Fibroblast of gingiva (primary cell): ENCODE measurements around the gene PLD3.
"Not testable (repeated sequence)": the region's sequence is repeated elsewhere in the genome, so short reads cannot be mapped to it uniquely, and the experiment has no call there.

Source experiments
- DNase-seq: peaks from one replicate; pipeline ENCODE4 v3.0.0-alpha.2; 2011; ENCODE audit warnings: low read depth

Gene PLD3

GRCh38 chr19:40365010-40365409 is 16.5 kb downstream of the PLD3 start:
- no peak for DNase-seq

- DNase-seq, result peak; percentile 52
Observed at GRCh38 chr19:40365613-40366401, 17.3 kb downstream of the PLD3 start.

DNA sequence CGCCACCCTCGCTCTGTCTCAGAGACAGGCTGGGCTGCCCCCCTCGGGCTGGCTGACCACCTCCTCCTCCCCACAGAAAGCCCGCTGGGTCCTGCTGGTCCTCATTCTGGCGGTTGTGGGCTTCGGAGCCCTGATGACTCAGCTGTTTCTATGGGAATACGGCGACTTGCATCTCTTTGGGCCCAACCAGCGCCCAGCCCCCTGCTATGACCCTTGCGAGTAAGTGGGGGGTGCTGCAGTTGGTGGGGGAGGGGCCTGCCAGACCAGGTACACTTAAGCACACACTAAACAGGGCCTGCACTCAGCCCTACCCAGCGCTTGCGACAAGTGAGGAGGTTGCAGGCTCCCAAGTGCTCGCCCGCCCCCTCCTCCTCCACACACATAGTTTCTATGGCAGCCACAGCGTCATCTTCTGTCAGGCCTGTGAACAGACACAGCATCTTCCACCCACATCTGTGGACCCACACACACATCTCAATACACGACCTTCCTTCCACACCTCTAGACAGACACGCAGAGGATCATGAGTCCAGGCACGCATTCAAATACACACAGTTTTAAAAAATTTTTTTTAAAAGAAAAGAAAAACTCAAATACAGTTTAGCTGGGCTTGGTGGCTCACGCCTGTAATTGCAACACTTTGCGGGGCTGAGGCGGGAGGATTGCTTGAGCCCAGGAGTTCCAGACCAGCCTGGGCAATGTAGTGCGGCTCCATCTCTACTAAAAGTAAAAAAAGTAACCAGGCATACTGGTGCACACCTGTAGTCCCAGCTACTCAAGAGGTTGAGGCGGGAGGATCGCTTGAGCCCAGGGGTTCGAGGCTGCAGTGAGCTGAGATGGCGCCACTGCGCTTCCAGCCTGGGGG is 18.4 kb downstream of the PLD3 start:
- DNase-seq, result no peak

DNA sequence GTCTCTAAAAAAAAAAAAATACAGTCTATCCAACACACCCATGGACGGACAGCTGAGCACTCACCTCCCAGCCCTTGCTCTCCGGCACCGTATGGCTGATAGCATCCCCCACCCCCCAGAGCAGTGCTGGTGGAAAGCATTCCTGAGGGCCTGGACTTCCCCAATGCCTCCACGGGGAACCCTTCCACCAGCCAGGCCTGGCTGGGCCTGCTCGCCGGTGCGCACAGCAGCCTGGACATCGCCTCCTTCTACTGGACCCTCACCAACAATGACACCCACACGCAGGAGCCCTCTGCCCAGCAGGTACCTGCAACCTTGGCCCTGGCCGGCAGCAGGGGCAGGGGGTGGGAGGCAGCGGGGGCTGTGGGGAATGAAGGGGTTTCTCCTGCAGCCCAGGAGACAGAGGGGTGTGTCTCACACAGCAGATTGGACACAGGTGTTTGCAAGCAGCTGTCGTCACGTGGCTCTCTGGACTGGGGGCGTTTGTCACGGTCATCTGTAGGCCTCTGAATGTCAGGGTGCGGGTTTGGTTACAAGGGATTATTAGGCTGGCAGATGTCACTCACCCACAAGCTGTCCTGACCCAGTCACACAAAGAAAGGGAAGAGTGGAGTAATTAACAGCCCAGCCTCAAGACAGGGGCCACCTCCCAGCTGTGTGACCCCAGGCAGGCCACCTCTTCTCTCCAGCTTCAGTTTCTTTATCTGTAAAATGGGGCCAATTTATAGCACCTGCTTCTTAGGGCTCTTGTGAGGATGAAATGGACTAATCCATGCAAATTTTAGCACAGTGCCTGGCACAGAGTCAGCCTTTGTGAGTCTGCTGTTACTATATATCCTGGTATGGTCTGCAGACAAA is 19.3 kb downstream of the PLD3 start:
- no peak for DNase-seq

GRCh38 chr19:40369797-40370196 is 21.3 kb downstream of the PLD3 start:
- no peak for DNase-seq

- DNase-seq, result not testable (repeated sequence)
Observed at GRCh38 chr19:40370253-40370652, 21.8 kb downstream of the PLD3 start.

DNA sequence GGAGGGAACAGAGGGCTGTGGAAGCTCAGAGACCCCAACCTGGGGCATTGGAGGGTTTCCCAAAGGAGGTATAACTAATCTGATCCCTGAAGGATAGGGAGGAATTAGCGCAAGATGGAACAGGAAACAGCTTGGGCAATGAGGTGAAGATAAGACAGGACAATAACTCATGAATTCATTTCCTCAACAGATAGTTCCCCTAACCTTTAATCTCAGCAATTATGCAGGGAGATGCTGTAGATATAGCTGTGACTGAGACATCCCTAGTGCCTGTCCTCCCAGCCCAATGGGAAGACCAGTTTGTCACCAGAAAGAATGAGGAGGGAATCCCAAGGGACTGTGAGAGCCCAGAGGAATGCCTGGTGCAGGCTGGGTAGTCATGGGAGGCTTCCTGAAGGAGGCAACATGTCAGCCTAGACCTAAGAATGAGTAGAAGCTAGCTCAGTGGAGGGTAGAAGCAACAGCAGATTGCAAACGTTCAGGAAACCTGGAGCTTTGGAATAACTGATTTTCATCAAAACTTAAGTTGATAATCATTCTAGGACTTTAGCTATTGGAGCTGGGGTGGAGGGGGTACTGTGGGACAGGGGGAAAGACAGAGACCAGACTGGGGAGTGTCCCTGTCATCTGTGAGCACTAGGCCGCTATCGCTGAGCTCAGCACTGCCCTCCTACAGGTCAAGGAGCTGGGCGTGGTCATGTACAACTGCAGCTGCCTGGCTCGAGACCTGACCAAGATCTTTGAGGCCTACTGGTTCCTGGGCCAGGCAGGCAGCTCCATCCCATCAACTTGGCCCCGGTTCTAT is 22.7 kb downstream of the PLD3 start:
- DNase-seq, result no peak

- no peak for DNase-seq
Observed at GRCh38 chr19:40371802-40372122, 23.3 kb downstream of the PLD3 start.

- no peak for DNase-seq
Observed at GRCh38 chr19:40374084-40374483, 25.6 kb downstream of the PLD3 start.

DNA sequence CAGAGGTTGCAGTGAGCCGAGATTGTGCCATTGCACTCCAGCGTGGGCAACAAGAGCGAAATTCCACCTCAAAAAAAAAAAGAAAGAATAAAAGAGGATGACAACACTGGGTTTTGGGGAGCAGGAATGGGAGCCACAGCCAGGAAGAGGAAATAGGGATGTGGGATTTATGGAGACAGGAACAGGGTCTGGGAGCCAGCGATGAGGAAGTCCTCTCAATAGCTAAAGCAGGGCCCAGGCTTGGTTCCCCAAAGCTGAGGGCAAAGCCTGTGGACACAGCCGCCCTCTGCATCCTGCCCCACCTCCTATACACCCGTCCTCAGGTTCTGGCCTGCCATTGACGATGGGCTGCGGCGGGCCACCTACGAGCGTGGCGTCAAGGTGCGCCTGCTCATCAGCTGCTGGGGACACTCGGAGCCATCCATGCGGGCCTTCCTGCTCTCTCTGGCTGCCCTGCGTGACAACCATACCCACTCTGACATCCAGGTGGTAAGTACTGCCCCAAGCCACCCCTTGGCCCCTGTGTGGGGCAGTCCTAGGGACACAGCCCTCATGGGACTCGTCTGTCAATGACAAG is 27.9 kb downstream of the PLD3 start:
- DNase-seq, result no peak

DNA sequence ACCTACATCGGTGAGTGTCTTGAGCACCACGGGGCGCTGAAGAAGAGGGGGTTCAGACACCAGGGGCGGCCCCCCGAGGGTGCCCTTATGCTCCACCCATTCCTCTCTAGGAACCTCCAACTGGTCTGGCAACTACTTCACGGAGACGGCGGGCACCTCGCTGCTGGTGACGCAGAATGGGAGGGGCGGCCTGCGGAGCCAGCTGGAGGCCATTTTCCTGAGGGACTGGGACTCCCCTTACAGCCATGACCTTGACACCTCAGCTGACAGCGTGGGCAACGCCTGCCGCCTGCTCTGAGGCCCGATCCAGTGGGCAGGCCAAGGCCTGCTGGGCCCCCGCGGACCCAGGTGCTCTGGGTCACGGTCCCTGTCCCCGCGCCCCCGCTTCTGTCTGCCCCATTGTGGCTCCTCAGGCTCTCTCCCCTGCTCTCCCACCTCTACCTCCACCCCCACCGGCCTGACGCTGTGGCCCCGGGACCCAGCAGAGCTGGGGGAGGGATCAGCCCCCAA is 29.4 kb downstream of the PLD3 start:
- no peak for DNase-seq

- DNase-seq, result no peak
Observed at GRCh38 chr19:40378509-40378908, 30.0 kb downstream of the PLD3 start.

- no peak for DNase-seq
Observed at GRCh38 chr19:40379446-40380198, 31.1 kb downstream of the PLD3 start.

- DNase-seq, result no peak
Observed at GRCh38 chr19:40380199-40381037, 31.9 kb downstream of the PLD3 start.

DNA sequence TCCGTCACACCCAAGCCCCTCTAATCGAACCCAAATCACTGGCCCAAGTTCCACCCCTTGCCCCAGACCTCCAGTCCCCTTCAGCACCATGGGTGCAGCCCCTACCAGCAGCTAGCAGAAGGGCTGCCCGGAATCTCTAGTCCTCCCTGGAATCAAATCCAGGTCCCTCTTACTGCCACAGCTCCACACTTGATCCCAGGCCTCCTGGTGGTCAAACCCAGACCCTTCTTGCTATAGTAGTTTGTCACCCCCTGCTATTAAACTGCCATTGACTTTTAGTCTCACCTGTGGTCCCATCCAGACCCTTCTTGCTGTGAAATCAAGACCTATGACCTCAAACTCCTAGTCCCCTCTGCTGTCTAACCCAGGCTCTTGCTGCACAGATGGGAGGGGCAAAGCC is 32.8 kb downstream of the PLD3 start:
- no peak for DNase-seq

DNA sequence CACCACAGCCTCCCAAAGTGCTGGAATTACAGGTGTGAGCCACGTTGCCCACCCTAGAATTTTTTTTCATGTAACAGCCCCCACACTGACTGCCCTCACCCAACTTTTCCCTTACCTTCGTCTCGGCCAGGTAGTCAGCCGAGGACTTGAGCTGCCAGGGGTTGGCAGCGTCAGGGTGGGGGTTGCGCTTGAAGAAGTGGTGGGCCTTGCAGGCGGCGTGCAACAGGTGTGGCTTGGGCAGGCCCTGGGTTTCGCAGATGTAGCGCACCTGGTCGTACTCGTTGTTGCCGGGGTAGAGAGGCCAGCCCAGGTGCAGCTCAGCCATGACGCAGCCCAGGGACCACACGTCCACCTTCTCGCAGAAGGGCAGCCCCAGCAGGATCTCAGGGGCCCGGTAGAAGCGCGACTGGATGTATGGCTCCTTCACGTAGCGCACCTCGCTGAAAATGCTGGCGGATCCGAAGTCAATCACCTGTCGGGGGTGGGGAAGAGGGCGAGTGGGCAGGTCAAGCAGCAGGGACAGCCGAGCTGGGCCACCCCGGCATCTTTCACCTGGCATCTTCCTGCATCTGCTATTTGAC is 35.3 kb downstream of the PLD3 start:
- no peak for DNase-seq

- DNase-seq, result no peak
Observed at GRCh38 chr19:40387155-40387554, 38.7 kb downstream of the PLD3 start.

DNA sequence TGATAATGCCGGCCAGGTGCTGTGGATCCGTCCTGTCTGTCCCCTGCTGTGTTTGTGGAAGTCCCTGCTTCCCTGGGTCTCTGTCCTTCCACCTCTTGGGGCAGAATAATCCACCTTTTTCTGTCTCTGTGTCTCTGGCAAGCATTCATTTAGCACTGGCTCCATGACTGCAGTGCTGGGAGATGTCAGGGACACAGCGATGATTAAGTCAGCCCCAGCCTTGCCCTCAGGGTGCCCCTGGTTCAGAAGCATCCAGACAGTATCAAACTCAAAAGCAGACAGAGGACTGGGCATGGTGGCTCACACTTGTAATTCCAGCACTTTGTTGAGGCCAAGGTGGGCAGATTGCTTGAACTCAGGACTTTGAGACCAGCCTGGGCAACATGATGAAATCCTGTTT is 40.0 kb downstream of the PLD3 start:
- DNase-seq, result no peak
